ENCODE measurements around the gene GTPBP8. TPM values are rescaled to one million over a fixed set of nuclear protein-coding genes. Genes with fewer than 3 reads are reported as not detected.

GTPBP8 gene
- total and polyA plus RNA-seq, 10 of the 15 experiments (the other 5 are each of a cell fraction or from before 2014, with no cell fraction given), result 10.3 to 29.0 (median 17.0) TPM

DNA sequence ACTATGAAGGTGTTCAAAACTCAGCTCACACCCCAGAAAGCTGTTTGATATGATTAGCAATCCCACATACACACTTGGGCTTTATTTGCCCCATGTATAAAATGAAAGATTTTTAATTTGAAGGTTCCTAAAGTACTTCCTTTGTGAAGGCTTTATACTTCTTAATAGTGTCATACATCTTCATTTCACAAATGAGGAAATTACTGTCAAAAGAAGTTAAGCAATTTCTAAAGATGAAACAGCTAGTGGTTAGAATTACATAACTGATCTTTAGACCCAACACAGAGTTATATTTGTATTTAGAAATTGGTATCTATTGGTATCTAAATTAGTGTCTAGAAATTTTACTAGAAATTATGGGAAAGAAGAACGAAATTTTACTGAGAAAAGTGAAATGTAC is 23.0 kb upstream of the GTPBP8 start:
- Histone ChIP-seq H3K27ac (ENCODE audit: control insufficient read depth, insufficient read depth) (peak overlapping the region; percentile 31; the same call in 1 of the 2 replicates), H3K27me3 (replicated peaks in 1 of 2; ENCODE audit: control insufficient read depth in 2 of 2, insufficient read depth in 2 of 2, low read length in 1 of 2) (no peaks in the 10 kb centered on the region), H3K36me3 (ENCODE audit: control insufficient read depth in 2 of 2, insufficient read depth in 2 of 2, low read length in 1 of 2) (no peaks in the 10 kb centered on the region), H3K9ac (ENCODE audit: control insufficient read depth, insufficient read depth, low read length) (no peak overlapping the region), H3K79me2 (ENCODE audit: control insufficient read depth, insufficient read depth, low read length) (peaks cover 2% of the 10 kb centered on the region), H3K4me3 (no peak overlapping the region), H3K9me3 (replicated peaks; ENCODE audit: control insufficient read depth, insufficient read depth, low read length) (peaks cover 11% of the 10 kb centered on the region), H2AFZ (ENCODE audit: control insufficient read depth, low read depth, low read length) (no peak overlapping the region), H3K4me1 (ENCODE audit: control insufficient read depth, insufficient read depth, low read length) (peaks cover 28% of the 10 kb centered on the region), H4K20me1 (ENCODE audit: control insufficient read depth, insufficient read depth) (no peaks in the 10 kb centered on the region), H3K4me2 (ENCODE audit: control insufficient read depth, insufficient read depth) (peak overlapping the region; percentile 60; the same call in 1 of the 2 replicates)
- DNase-seq (ENCODE audit: low read depth, low spot score), result no peak
- peak; percentile 30; the same call in 1 of the 2 replicates for TF ChIP-seq NFIC (IDR thresholded peaks at IDR 0.05; ENCODE audit: low read depth, low read length)
- peak; percentile 8; the same call in 1 of the 2 replicates for TF ChIP-seq RUNX3 (IDR thresholded peaks at IDR 0.05; ENCODE audit: low read length)
- TF ChIP-seq MYB (IDR thresholded peaks at IDR 0.05; ENCODE audit: borderline replicate concordance, low read depth, low read length), result no peak
- TF ChIP-seq MTA2 (IDR thresholded peaks at IDR 0.05; ENCODE audit: low read depth), result peak; percentile 67
- peak; percentile 52 for ATAC-seq
- WGBS (ENCODE audit: insufficient coverage, insufficient replicate concordance, low lambda C conversion rate, missing lambda C conversion rate), result 0% methylated on average over 1 of the region's 1 CpG
- ChIA-PET SMC1A (ENCODE audit: uncharacterized antibody, unreplicated experiment) (interaction anchor here (0.6 to 4.6 kb wide), 12 partner anchors 8 to 381 kb away, joined by 3 to 26 read pairs (median 3); no protein-coding TSS in a partner anchor), CTCF (interaction anchor here (1.1 to 5.0 kb wide), 5 partner anchors 12 to 233 kb away, joined by 3 to 26 read pairs (median 3); no protein-coding TSS in a partner anchor), RAD21 (ENCODE audit: unreplicated experiment) (interaction anchor here (0.9 to 3.3 kb wide), 6 partner anchors 11 to 322 kb away, joined by 3 to 14 read pairs (median 7); no protein-coding TSS in a partner anchor), POLR2A (no interaction called here)
- intact Hi-C loops (cut with micrococcal nuclease; ENCODE audit: unreplicated experiment) (no loop called here), in situ Hi-C loops (cut with MboI) (no loop called here)
- BruUV-seq (replicated peaks), result no TSS peak
- no peak for FAIRE-seq

DNA sequence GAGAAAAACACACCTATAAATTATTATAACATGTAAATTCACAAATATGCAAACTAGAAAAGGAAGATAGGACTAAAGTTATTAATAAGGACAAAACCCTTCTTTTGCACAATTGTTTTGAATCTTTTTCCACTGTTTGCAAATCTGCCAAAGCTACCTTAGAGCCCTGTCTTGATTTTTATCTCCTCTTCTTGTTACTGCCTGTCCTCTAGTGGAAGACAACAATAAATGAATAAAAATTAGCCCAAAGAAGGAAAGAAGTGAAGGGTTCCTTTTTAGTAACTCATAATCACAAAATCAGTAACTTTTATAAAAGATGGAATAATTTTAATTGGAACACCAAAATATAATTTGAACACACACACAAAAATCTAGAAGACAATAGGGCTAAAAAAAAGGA is 18.6 kb upstream of the GTPBP8 start:
- FAIRE-seq, result no peak
- Histone ChIP-seq H3K9me3 (replicated peaks; ENCODE audit: control insufficient read depth, insufficient read depth, low read length) (no peaks in the 10 kb centered on the region), H3K79me2 (ENCODE audit: control insufficient read depth, insufficient read depth, low read length) (peaks cover 2% of the 10 kb centered on the region), H4K20me1 (ENCODE audit: control insufficient read depth, insufficient read depth) (no peaks in the 10 kb centered on the region), H3K4me1 (ENCODE audit: control insufficient read depth, insufficient read depth, low read length) (peaks cover 48% of the 10 kb centered on the region), H3K27me3 (replicated peaks in 1 of 2; ENCODE audit: control insufficient read depth in 2 of 2, insufficient read depth in 2 of 2, low read length in 1 of 2) (no peaks in the 10 kb centered on the region), H3K4me3 (peak overlapping the region; percentile 21; the same call in 1 of the 2 replicates), H3K27ac (ENCODE audit: control insufficient read depth, insufficient read depth) (no peak overlapping the region), H3K4me2 (ENCODE audit: control insufficient read depth, insufficient read depth) (no peak overlapping the region; the same call in 1 of the 2 replicates), H3K36me3 (ENCODE audit: control insufficient read depth in 2 of 2, insufficient read depth in 2 of 2, low read length in 1 of 2) (no peaks in the 10 kb centered on the region), H3K9ac (ENCODE audit: control insufficient read depth, insufficient read depth, low read length) (peak overlapping the region; percentile 7; the same call in 1 of the 2 replicates), H2AFZ (ENCODE audit: control insufficient read depth, low read depth, low read length) (no peak overlapping the region)
- no peak for DNase-seq (ENCODE audit: low read depth, low spot score)
- ChIA-PET CTCF (interaction anchor here (0.7 to 3.7 kb wide), 13 partner anchors 15 to 834 kb away, joined by 3 to 61 read pairs (median 4); no protein-coding TSS in a partner anchor), RAD21 (ENCODE audit: unreplicated experiment) (interaction anchor here (1.0 to 5.4 kb wide), 8 partner anchors 8 to 328 kb away, joined by 3 to 62 read pairs (median 4); partner anchors contain the start of gene GTPBP8), SMC1A (ENCODE audit: uncharacterized antibody, unreplicated experiment) (interaction anchor here (0.6 to 6.8 kb wide), 15 partner anchors 12 to 329 kb away, joined by 3 to 89 read pairs (median 3); no protein-coding TSS in a partner anchor), POLR2A (interaction anchor here (0.9 to 1.5 kb wide), 2 partner anchors 13 to 237 kb away, joined by 3 to 5 read pairs; no protein-coding TSS in a partner anchor)
- BruUV-seq (replicated peaks), result no TSS peak
- intact Hi-C loops (cut with micrococcal nuclease; ENCODE audit: unreplicated experiment), result loop anchor here (5.0 to 10.0 kb wide), 5 partner anchors 45 to 857 kb away; partner anchors contain the start of gene SLC9C1
- in situ Hi-C loops (cut with MboI), result no loop called here
- ATAC-seq, result no peak
- TF ChIP-seq SMC3 (IDR thresholded peaks at IDR 0.05; ENCODE audit: borderline replicate concordance, low read length), result peak; percentile 38; the same call in 1 of the 2 replicates
- TF ChIP-seq, protein P1, sequence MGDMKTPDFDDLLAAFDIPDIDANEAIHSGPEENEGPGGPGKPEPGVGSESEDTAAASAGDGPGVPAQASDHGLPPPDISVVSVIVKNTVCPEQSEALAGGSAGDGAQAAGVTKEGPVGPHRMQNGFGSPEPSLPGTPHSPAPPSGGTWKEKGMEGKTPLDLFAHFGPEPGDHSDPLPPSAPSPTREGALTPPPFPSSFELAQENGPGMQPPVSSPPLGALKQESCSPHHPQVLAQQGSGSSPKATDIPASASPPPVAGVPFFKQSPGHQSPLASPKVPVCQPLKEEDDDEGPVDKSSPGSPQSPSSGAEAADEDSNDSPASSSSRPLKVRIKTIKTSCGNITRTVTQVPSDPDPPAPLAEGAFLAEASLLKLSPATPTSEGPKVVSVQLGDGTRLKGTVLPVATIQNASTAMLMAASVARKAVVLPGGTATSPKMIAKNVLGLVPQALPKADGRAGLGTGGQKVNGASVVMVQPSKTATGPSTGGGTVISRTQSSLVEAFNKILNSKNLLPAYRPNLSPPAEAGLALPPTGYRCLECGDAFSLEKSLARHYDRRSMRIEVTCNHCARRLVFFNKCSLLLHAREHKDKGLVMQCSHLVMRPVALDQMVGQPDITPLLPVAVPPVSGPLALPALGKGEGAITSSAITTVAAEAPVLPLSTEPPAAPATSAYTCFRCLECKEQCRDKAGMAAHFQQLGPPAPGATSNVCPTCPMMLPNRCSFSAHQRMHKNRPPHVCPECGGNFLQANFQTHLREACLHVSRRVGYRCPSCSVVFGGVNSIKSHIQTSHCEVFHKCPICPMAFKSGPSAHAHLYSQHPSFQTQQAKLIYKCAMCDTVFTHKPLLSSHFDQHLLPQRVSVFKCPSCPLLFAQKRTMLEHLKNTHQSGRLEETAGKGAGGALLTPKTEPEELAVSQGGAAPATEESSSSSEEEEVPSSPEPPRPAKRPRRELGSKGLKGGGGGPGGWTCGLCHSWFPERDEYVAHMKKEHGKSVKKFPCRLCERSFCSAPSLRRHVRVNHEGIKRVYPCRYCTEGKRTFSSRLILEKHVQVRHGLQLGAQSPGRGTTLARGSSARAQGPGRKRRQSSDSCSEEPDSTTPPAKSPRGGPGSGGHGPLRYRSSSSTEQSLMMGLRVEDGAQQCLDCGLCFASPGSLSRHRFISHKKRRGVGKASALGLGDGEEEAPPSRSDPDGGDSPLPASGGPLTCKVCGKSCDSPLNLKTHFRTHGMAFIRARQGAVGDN (IDR thresholded peaks at IDR 0.05), result no peak
- TF ChIP-seq MYB (IDR thresholded peaks at IDR 0.05; ENCODE audit: borderline replicate concordance, low read depth, low read length), result no peak
- TF ChIP-seq RAD21 (IDR thresholded peaks at IDR 0.05; ENCODE audit: insufficient read depth, low read depth, low read length), result peak; percentile 80
- TF ChIP-seq CHD1 (IDR thresholded peaks at IDR 0.05; ENCODE audit: low read depth, low read length), result no peak
- TF ChIP-seq, protein P2, sequence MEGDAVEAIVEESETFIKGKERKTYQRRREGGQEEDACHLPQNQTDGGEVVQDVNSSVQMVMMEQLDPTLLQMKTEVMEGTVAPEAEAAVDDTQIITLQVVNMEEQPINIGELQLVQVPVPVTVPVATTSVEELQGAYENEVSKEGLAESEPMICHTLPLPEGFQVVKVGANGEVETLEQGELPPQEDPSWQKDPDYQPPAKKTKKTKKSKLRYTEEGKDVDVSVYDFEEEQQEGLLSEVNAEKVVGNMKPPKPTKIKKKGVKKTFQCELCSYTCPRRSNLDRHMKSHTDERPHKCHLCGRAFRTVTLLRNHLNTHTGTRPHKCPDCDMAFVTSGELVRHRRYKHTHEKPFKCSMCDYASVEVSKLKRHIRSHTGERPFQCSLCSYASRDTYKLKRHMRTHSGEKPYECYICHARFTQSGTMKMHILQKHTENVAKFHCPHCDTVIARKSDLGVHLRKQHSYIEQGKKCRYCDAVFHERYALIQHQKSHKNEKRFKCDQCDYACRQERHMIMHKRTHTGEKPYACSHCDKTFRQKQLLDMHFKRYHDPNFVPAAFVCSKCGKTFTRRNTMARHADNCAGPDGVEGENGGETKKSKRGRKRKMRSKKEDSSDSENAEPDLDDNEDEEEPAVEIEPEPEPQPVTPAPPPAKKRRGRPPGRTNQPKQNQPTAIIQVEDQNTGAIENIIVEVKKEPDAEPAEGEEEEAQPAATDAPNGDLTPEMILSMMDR (IDR thresholded peaks at IDR 0.05 in 2 of 3, conservative IDR thresholded peaks at IDR 0.05 in 1 of 3; ENCODE audit: control insufficient read depth in 2 of 3, extremely low read depth in 1 of 3, insufficient read depth in 1 of 3, low read depth in 3 of 3, low read length in 3 of 3), result peak in 2 of 3 experiments; percentile 25 to 32; a peak in 3 of 6 replicates

All from GM12878 (cell line).